PC-9 (cell line): ENCODE measurements around the gene ZSWIM9.

Experiments used
- EZH2 ChIP-seq: fragments of 200-600 bp; sonication (generic); IDR thresholded peaks from 2 replicates; pipeline ENCODE4 v1.8.0; 2017; ENCODE audit warnings: antibody characterized with exemption, low read depth
- TF ChIP-seq, protein P1 (sequence below): fragments of 200-600 bp; sonication (generic); conservative IDR thresholded peaks from 2 replicates; pipeline ENCODE4 v1.6.1; 2017; ENCODE audit warnings: mixed run types, antibody characterized with exemption, mild to moderate bottlenecking, moderate library complexity

DNA sequence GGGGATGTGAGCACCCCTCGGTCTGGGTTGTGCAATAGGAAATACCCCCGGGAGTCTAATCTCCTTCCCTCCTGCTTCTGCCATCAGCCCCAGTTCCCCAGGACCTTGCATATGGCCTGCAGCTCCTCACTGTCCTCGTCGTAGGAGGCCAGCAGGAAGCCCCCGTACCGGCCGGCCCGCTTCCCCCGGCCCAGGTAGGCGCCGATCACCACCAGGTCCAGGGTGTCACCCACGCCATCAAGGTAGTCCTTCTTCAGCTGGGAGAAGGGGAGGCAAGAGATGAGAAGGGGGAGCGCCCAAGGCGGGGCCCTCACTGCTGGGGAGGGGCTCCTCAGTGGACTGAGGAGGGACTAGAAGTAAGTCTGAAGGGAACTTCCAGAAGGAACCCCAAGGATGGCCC lies 49.4 kb upstream of the ZSWIM9 start:
- TF ChIP-seq, protein P1, sequence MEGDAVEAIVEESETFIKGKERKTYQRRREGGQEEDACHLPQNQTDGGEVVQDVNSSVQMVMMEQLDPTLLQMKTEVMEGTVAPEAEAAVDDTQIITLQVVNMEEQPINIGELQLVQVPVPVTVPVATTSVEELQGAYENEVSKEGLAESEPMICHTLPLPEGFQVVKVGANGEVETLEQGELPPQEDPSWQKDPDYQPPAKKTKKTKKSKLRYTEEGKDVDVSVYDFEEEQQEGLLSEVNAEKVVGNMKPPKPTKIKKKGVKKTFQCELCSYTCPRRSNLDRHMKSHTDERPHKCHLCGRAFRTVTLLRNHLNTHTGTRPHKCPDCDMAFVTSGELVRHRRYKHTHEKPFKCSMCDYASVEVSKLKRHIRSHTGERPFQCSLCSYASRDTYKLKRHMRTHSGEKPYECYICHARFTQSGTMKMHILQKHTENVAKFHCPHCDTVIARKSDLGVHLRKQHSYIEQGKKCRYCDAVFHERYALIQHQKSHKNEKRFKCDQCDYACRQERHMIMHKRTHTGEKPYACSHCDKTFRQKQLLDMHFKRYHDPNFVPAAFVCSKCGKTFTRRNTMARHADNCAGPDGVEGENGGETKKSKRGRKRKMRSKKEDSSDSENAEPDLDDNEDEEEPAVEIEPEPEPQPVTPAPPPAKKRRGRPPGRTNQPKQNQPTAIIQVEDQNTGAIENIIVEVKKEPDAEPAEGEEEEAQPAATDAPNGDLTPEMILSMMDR: no peak
- TF ChIP-seq EZH2: no peak
